HepG2 (cell line): ENCODE results near the gene CMA1. TPM values are rescaled to one million over a fixed set of nuclear protein-coding genes. Genes with fewer than 3 reads are reported as not detected.
A peak's percentile ranks its signal among the peaks of the same experiment; 100 is the strongest.

Source experiments
- HIVEP1 ChIP-seq: sonication (generic); formaldehyde crosslinking; IDR thresholded peaks from 2 replicates; pipeline ENCODE4 v1.4.0; 2020; ENCODE audit warnings: mild to moderate bottlenecking, missing genetic modification reagents
- MTA1 ChIP-seq: sonication (generic); formaldehyde crosslinking; IDR thresholded peaks from 2 replicates; pipeline ENCODE4 v1.4.0; 2020; ENCODE audit warnings: missing genetic modification reagents, mild to moderate bottlenecking, borderline replicate concordance
- NFKB2 ChIP-seq: sonication (generic); formaldehyde crosslinking; IDR thresholded peaks from 2 replicates; pipeline ENCODE4 v1.4.0; 2020; ENCODE audit warnings: missing genetic modification reagents, borderline replicate concordance
- PHF8 ChIP-seq: sonication (generic); formaldehyde crosslinking; IDR thresholded peaks from 2 replicates; pipeline ENCODE4 v1.5.0; 2020; ENCODE audit warnings: missing genetic modification reagents
- SALL1 ChIP-seq: sonication (generic); formaldehyde crosslinking; IDR thresholded peaks from 2 replicates; pipeline ENCODE4 v1.8.0; 2022; ENCODE audit warnings: mild to moderate bottlenecking, missing genetic modification reagents
- ZNF143 ChIP-seq: sonication (generic); formaldehyde crosslinking; IDR thresholded peaks from 2 replicates; pipeline ENCODE4 v1.4.0; 2020; ENCODE audit warnings: missing genetic modification reagents
- ZNF501 ChIP-seq: sonication (generic); formaldehyde crosslinking; IDR thresholded peaks from 2 replicates; pipeline ENCODE4 v1.5.1; 2020; ENCODE audit warnings: mild to moderate bottlenecking, moderate library complexity, missing genetic modification reagents
- ZNF574 ChIP-seq: sonication (generic); formaldehyde crosslinking; IDR thresholded peaks from 2 replicates; pipeline ENCODE4 v1.4.0; 2020; ENCODE audit warnings: missing genetic modification reagents
- polyA plus RNA-seq, 8 experiments: library from polyadenylated mRNA; depleted of rRNA in 3 of 8; stranded (reverse) in 7 of 8; unstranded in 1 of 8; fragments of >200 nt; fragmentation: Illumina TruSeq in 4 of 8; extraction: Trizol in 4 of 8; gene quantifications; 2 replicates each; pipeline versions ENCODE4 v1.2.1 to v1.2.3, GENCODE V29; 2011 to 2016; ENCODE audit warnings: low read depth in 4 of 8, missing spikeins in 1 of 8, mixed read lengths in 1 of 8; ENCODE audit not compliant: insufficient read depth in 1 of 8
- total RNA-seq, 5 experiments: library from RNA; depleted of rRNA; stranded (reverse); fragments of >200 nt; fragmentation: Illumina TruSeq; extraction: Trizol; gene quantifications; 2 replicates each; pipeline ENCODE4 v1.2.3, GENCODE V29; 2016; ENCODE audit warnings: low read depth in 1 of 5
- TF ChIP-seq, protein P1 (sequence below): IDR thresholded peaks from 2 replicates; pipeline ENCODE4 v1.4.0; 2020; ENCODE audit warnings: mild to moderate bottlenecking, missing genetic modification reagents
- TF ChIP-seq, protein P2 (sequence below): sonication (generic); formaldehyde crosslinking; IDR thresholded peaks from 2 replicates; pipeline ENCODE4 v1.5.0; 2020; ENCODE audit warnings: mild to moderate bottlenecking, missing genetic modification reagents, borderline replicate concordance
- TF ChIP-seq, protein P3 (sequence below): sonication (generic); formaldehyde crosslinking; IDR thresholded peaks from 2 replicates; pipeline ENCODE4 v1.5.1; 2020; ENCODE audit warnings: mild to moderate bottlenecking, missing genetic modification reagents, moderate library complexity

The CMA1 gene
- total and polyA plus RNA-seq, 2 of the 13 experiments (the other 11 are each of a cell fraction or from before 2014, with no cell fraction given): not detected

DNA sequence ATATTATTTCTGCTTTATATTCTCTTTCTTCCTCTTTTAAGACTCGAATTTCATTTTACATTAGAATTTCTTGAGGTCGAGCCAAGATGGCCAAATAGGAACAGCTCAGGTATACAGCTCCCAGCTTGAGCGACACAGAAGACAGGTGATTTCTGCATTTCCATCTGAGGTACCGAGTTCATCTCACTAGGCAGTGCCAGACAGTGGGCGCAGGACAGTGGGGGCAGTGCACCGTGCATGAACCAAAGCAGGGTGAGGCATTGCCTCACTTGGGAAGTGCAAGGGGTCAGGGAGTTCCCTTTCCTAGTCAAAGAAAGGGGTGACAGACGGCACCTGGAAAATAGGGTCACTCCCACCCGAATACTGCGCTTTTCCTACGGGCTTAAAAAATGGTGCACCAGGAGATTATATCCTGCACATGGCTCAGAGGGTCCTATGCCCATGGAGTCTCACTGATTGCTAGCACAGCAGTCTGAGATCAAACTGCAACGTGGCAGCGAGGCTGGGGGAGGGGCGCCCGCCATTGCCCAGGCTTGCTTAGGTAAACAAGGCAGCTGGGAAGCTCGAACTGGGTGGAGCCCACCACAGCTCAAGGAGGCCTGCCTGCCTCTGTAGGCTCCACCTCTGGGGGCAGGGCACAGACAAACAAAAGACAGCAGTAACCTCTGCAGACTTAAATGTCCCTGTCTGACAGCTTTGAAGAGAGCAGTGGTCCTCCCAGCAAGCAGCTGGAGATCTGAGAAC is 18.0 kb upstream of the CMA1 start (continued):
- peak; percentile 53 for TF ChIP-seq ZNF574 (CRISPR knock-in tag)
- TF ChIP-seq SALL1: 0 out of 2 replicates have a peak, but pooled peaks have one; percentile 11
- TF ChIP-seq ZNF143: 0 out of 2 replicates have a peak, but pooled peaks have one; percentile 22
- TF ChIP-seq ZNF501 (CRISPR knock-in tag): 0 out of 2 replicates have a peak, but pooled peaks have one; percentile 24
- TF ChIP-seq, protein P1, sequence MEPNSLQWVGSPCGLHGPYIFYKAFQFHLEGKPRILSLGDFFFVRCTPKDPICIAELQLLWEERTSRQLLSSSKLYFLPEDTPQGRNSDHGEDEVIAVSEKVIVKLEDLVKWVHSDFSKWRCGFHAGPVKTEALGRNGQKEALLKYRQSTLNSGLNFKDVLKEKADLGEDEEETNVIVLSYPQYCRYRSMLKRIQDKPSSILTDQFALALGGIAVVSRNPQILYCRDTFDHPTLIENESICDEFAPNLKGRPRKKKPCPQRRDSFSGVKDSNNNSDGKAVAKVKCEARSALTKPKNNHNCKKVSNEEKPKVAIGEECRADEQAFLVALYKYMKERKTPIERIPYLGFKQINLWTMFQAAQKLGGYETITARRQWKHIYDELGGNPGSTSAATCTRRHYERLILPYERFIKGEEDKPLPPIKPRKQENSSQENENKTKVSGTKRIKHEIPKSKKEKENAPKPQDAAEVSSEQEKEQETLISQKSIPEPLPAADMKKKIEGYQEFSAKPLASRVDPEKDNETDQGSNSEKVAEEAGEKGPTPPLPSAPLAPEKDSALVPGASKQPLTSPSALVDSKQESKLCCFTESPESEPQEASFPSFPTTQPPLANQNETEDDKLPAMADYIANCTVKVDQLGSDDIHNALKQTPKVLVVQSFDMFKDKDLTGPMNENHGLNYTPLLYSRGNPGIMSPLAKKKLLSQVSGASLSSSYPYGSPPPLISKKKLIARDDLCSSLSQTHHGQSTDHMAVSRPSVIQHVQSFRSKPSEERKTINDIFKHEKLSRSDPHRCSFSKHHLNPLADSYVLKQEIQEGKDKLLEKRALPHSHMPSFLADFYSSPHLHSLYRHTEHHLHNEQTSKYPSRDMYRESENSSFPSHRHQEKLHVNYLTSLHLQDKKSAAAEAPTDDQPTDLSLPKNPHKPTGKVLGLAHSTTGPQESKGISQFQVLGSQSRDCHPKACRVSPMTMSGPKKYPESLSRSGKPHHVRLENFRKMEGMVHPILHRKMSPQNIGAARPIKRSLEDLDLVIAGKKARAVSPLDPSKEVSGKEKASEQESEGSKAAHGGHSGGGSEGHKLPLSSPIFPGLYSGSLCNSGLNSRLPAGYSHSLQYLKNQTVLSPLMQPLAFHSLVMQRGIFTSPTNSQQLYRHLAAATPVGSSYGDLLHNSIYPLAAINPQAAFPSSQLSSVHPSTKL: peak; percentile 30; the same call in 1 of the 2 replicates
- TF ChIP-seq HIVEP1 (CRISPR knock-in tag): 0 out of 2 replicates have a peak, but pooled peaks have one; percentile 30
- TF ChIP-seq, protein P2, sequence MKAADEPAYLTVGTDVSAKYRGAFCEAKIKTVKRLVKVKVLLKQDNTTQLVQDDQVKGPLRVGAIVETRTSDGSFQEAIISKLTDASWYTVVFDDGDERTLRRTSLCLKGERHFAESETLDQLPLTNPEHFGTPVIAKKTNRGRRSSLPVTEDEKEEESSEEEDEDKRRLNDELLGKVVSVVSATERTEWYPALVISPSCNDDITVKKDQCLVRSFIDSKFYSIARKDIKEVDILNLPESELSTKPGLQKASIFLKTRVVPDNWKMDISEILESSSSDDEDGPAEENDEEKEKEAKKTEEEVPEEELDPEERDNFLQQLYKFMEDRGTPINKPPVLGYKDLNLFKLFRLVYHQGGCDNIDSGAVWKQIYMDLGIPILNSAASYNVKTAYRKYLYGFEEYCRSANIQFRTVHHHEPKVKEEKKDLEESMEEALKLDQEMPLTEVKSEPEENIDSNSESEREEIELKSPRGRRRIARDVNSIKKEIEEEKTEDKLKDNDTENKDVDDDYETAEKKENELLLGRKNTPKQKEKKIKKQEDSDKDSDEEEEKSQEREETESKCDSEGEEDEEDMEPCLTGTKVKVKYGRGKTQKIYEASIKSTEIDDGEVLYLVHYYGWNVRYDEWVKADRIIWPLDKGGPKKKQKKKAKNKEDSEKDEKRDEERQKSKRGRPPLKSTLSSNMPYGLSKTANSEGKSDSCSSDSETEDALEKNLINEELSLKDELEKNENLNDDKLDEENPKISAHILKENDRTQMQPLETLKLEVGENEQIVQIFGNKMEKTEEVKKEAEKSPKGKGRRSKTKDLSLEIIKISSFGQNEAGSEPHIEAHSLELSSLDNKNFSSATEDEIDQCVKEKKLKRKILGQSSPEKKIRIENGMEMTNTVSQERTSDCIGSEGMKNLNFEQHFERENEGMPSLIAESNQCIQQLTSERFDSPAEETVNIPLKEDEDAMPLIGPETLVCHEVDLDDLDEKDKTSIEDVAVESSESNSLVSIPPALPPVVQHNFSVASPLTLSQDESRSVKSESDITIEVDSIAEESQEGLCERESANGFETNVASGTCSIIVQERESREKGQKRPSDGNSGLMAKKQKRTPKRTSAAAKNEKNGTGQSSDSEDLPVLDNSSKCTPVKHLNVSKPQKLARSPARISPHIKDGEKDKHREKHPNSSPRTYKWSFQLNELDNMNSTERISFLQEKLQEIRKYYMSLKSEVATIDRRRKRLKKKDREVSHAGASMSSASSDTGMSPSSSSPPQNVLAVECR: peak; percentile 32; the same call in 1 of the 2 replicates
- TF ChIP-seq MTA1 (CRISPR knock-in tag): 0 out of 2 replicates have a peak, but pooled peaks have one; percentile 54
- peak; percentile 40; the same call in 1 of the 2 replicates for TF ChIP-seq NFKB2
- TF ChIP-seq, protein P3, sequence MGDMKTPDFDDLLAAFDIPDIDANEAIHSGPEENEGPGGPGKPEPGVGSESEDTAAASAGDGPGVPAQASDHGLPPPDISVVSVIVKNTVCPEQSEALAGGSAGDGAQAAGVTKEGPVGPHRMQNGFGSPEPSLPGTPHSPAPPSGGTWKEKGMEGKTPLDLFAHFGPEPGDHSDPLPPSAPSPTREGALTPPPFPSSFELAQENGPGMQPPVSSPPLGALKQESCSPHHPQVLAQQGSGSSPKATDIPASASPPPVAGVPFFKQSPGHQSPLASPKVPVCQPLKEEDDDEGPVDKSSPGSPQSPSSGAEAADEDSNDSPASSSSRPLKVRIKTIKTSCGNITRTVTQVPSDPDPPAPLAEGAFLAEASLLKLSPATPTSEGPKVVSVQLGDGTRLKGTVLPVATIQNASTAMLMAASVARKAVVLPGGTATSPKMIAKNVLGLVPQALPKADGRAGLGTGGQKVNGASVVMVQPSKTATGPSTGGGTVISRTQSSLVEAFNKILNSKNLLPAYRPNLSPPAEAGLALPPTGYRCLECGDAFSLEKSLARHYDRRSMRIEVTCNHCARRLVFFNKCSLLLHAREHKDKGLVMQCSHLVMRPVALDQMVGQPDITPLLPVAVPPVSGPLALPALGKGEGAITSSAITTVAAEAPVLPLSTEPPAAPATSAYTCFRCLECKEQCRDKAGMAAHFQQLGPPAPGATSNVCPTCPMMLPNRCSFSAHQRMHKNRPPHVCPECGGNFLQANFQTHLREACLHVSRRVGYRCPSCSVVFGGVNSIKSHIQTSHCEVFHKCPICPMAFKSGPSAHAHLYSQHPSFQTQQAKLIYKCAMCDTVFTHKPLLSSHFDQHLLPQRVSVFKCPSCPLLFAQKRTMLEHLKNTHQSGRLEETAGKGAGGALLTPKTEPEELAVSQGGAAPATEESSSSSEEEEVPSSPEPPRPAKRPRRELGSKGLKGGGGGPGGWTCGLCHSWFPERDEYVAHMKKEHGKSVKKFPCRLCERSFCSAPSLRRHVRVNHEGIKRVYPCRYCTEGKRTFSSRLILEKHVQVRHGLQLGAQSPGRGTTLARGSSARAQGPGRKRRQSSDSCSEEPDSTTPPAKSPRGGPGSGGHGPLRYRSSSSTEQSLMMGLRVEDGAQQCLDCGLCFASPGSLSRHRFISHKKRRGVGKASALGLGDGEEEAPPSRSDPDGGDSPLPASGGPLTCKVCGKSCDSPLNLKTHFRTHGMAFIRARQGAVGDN (CRISPR knock-in tag): peak; percentile 27
- TF ChIP-seq PHF8: 0 out of 2 replicates have a peak, but pooled peaks have one; percentile 5
